ENCODE data around the gene LHX5. TPM values are rescaled to one million over a fixed set of nuclear protein-coding genes. Genes with fewer than 3 reads are reported as not detected.
"Not testable (repeated sequence)": the region's sequence is repeated elsewhere in the genome, so short reads cannot be mapped to it uniquely, and the experiment has no call there.

LHX5 gene
- total RNA-seq, 3 donors from 2014 or later, result not detected

GRCh38 chr12:113497693-113498092, 26.0 kb upstream of the LHX5 start:
- no peak for ATAC-seq
- no peak for TF ChIP-seq CTCF (IDR thresholded peaks at IDR 0.05)
- DNase-seq, result no peak
- H3K9me3 ChIP-seq, result no peaks in the 10 kb centered on the region
- no peaks in the 10 kb centered on the region for H3K4me1 ChIP-seq (ENCODE audit: low read depth)
- H3K36me3 ChIP-seq (ENCODE audit: low read depth), result no peaks in the 10 kb centered on the region
- intact Hi-C loops (cut with DNase I, micrococcal nuclease), result no loop called here
- no peak overlapping the region for H3K4me3 ChIP-seq

- DNase-seq; H3K4me3 ChIP-seq; H3K36me3 ChIP-seq (ENCODE audit: low read depth); H3K4me1 ChIP-seq (ENCODE audit: low read depth); intact Hi-C loops (cut with DNase I, micrococcal nuclease); ATAC-seq; H3K9me3 ChIP-seq: not testable (repeated sequence)
Observed at GRCh38 chr12:113495941-113496340, 24.3 kb upstream of the LHX5 start.

- no peak for TF ChIP-seq CTCF (IDR thresholded peaks at IDR 0.05)
- ATAC-seq (no peak), DNase-seq (no peak)
- Histone ChIP-seq H3K9me3 (no peaks in the 10 kb centered on the region), H3K36me3 (ENCODE audit: low read depth) (no peaks in the 10 kb centered on the region), H3K4me1 (ENCODE audit: low read depth) (no peaks in the 10 kb centered on the region), H3K4me3 (no peak overlapping the region)
- intact Hi-C loops (cut with DNase I, micrococcal nuclease), result no loop called here
Observed at GRCh38 chr12:113488322-113488721, 16.7 kb upstream of the LHX5 start.

GRCh38 chr12:113486722-113487121, 15.1 kb upstream of the LHX5 start:
- intact Hi-C loops (cut with DNase I, micrococcal nuclease), result no loop called here
- Histone ChIP-seq H3K4me1 (ENCODE audit: low read depth) (no peaks in the 10 kb centered on the region), H3K9me3 (no peaks in the 10 kb centered on the region), H3K36me3 (ENCODE audit: low read depth) (no peaks in the 10 kb centered on the region), H3K4me3 (no peak overlapping the region)
- no peak for ATAC-seq
- DNase-seq, result no peak
- no peak for TF ChIP-seq CTCF (IDR thresholded peaks at IDR 0.05)

GRCh38 chr12:113485330-113485729, 13.7 kb upstream of the LHX5 start:
- Histone ChIP-seq H3K4me1 (ENCODE audit: low read depth) (no peaks in the 10 kb centered on the region), H3K9me3 (no peaks in the 10 kb centered on the region), H3K36me3 (ENCODE audit: low read depth) (no peaks in the 10 kb centered on the region), H3K4me3 (no peak overlapping the region)
- ATAC-seq (no peak), DNase-seq (no peak)
- intact Hi-C loops (cut with DNase I, micrococcal nuclease), result no loop called here
- no peak for TF ChIP-seq CTCF (IDR thresholded peaks at IDR 0.05)

GRCh38 chr12:113482334-113482733, 10.7 kb upstream of the LHX5 start:
- no peak overlapping the region for H3K4me3 ChIP-seq

More at GRCh38 chr12:113482334-113482733, 10.7 kb upstream of the LHX5 start:
- intact Hi-C loops (cut with DNase I, micrococcal nuclease), result no loop called here
- no peak for DNase-seq
- ATAC-seq, result no peak
- H3K36me3 ChIP-seq (ENCODE audit: low read depth), result no peaks in the 10 kb centered on the region
- H3K9me3 ChIP-seq, result no peaks in the 10 kb centered on the region
- no peaks in the 10 kb centered on the region for H3K4me1 ChIP-seq (ENCODE audit: low read depth)
- TF ChIP-seq CTCF (IDR thresholded peaks at IDR 0.05), result no peak
